BJ (cell line): ENCODE results near the gene PIGQ. TPM values are rescaled to one million over a fixed set of nuclear protein-coding genes. Genes with fewer than 3 reads are reported as not detected.

Experiments used
- CTCF ChIA-PET: fragments of 350-600 bp; formaldehyde crosslinking; extraction: SDS; loops from one replicate; lab custom pipeline; 2021; ENCODE audit warnings: antibody characterized with exemption, inconsistent platforms; lab: Yijun Ruan, JAX
- POLR2A ChIA-PET: fragments of 300-600 bp; sonication (Branson Sonifier 250); formaldehyde crosslinking; extraction: SDS; loops from one replicate; lab custom pipeline; 2021; ENCODE audit warnings: antibody characterized with exemption; lab: Charles Lee
- DNase-seq: peaks from one replicate; pipeline ENCODE4 v3.0.0-alpha.2; 2011; ENCODE audit warnings: low read depth
- H3K27me3 ChIP-seq: 2 replicates; pipeline ENCODE4 v1.6.0; 2011; ENCODE audit warnings: low read length; ENCODE audit not compliant: control insufficient read depth, insufficient read depth
- H3K36me3 ChIP-seq: 2 replicates; pipeline ENCODE4 v1.5.1; 2011; ENCODE audit warnings: low read length; ENCODE audit not compliant: control insufficient read depth, insufficient read depth
- H3K4me3 ChIP-seq: 2 replicates; pipeline ENCODE4 v1.5.1; 2011; ENCODE audit warnings: low read depth, mild to moderate bottlenecking, control low read depth, low read length
- polyA plus RNA-seq: library from polyadenylated mRNA; depleted of rRNA; stranded (reverse); fragments of >200 nt; gene quantifications from 2 replicates; pipeline ENCODE4 v1.2.3, GENCODE V29; 2011
- TF ChIP-seq, protein P1 (sequence below): IDR thresholded peaks from 2 replicates; pipeline ENCODE4 v1.5.1; 2011; ENCODE audit warnings: low read depth, mild to moderate bottlenecking, control low read depth, inconsistent platforms, low read length, moderate library complexity; ENCODE audit not compliant: insufficient read depth

Gene PIGQ
- polyA plus RNA-seq, 1 experiment = 26.6 TPM

DNA sequence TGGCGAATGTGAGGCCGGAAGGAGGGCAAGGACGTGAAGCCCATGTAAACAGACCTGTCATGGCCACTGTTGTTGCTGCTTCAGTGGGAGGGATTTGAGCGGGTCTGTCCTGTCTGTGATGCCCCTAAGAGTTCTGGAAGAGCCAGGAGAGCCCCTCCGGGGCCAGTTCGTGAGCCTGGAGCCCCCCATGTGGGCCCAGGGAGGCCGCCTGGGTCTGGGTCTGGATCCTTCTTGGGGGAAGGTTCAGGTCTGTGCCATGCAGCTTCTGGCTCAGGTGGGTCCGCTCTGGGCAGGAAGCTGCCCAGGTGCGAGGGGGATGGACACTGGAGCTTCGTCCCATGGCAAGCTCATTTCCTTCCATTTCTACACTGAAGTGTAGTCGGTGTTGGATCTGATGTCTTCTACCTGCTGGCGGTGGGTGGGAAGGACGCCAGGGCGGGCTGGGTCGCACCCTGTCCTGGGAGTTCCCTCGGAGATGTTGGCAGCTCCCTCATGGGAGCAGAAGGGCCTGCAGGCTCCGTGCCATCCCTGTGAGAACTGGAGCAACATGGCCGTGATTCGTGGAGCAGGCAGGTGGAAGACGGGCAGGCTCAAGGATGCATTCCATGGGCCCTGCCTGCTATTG lies 49.8 kb downstream of the PIGQ start:
- DNase-seq = no peak
- ChIA-PET POLR2A (no interaction called here), CTCF (no interaction called here)
- Histone ChIP-seq H3K4me3 (no peak overlapping the region), H3K27me3 (no peaks in the 10 kb centered on the region), H3K36me3 (peaks cover 1% of the 10 kb centered on the region; the same call in 1 of the 2 replicates)
- TF ChIP-seq, protein P1, sequence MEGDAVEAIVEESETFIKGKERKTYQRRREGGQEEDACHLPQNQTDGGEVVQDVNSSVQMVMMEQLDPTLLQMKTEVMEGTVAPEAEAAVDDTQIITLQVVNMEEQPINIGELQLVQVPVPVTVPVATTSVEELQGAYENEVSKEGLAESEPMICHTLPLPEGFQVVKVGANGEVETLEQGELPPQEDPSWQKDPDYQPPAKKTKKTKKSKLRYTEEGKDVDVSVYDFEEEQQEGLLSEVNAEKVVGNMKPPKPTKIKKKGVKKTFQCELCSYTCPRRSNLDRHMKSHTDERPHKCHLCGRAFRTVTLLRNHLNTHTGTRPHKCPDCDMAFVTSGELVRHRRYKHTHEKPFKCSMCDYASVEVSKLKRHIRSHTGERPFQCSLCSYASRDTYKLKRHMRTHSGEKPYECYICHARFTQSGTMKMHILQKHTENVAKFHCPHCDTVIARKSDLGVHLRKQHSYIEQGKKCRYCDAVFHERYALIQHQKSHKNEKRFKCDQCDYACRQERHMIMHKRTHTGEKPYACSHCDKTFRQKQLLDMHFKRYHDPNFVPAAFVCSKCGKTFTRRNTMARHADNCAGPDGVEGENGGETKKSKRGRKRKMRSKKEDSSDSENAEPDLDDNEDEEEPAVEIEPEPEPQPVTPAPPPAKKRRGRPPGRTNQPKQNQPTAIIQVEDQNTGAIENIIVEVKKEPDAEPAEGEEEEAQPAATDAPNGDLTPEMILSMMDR = no peak

GRCh38 chr16:620700-621525 lies 51.1 kb downstream of the PIGQ start:
- TF ChIP-seq, protein P1 = no peak
- POLR2A ChIA-PET = no interaction called here
- Histone ChIP-seq H3K27me3 (no peaks in the 10 kb centered on the region), H3K4me3 (no peak overlapping the region), H3K36me3 (peaks cover 1% of the 10 kb centered on the region; the same call in 1 of the 2 replicates)
- DNase-seq = no peak
- CTCF ChIA-PET = interaction anchor here (1.0 to 1.6 kb wide), 2 partner anchors 35 to 74 kb away, joined by 3 read pairs; no protein-coding TSS in a partner anchor

DNA sequence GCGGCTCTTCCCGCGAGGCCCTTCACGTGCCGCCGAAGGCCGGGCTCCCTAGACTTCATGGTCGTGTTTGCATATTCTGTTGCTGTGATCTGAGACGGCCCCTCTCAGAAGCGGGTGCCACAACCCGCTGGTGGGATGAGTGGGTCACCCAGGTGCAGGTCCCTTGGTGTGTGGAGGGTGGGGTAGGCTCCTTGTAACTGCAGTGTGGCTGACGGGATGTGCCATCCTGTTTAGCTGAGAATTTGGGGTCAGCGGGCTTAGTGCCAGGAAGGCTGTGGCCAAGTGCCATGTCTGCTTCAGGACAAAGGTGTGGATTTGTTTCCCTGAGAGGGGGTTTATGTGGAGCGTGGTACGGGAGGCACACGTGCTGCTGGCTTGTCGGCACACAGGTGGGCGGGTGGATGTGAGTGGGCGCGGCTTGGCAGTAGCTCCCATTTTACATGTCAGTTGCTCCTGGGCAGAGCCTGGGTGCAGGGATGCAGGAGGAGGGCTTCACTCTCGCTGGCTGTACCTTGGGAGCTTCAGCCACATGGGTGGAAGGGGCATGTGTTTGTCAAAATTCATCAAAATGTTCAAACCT lies 51.8 kb downstream of the PIGQ start:
- TF ChIP-seq, protein P1 = no peak
- Histone ChIP-seq H3K4me3 (no peak overlapping the region), H3K36me3 (peaks cover 1% of the 10 kb centered on the region; the same call in 1 of the 2 replicates), H3K27me3 (no peaks in the 10 kb centered on the region)
- DNase-seq = no peak
- ChIA-PET CTCF (interaction anchor here (1.0 to 1.7 kb wide), 3 partner anchors 21 to 75 kb away, joined by 3 to 5 read pairs (median 3); no protein-coding TSS in a partner anchor), POLR2A (no interaction called here)

- Histone ChIP-seq H3K4me3 (no peak overlapping the region), H3K27me3 (no peaks in the 10 kb centered on the region), H3K36me3 (peaks cover 3% of the 10 kb centered on the region)
- no peak for DNase-seq
- POLR2A ChIA-PET = no interaction called here
- TF ChIP-seq, protein P1 = no peak
- CTCF ChIA-PET = interaction anchor here (1.7 kb wide), 1 partner anchor 22 kb away, joined by 5 read pairs; no protein-coding TSS in a partner anchor
Measured at GRCh38 chr16:622920-623280, 53.1 kb downstream of the PIGQ start.

DNA sequence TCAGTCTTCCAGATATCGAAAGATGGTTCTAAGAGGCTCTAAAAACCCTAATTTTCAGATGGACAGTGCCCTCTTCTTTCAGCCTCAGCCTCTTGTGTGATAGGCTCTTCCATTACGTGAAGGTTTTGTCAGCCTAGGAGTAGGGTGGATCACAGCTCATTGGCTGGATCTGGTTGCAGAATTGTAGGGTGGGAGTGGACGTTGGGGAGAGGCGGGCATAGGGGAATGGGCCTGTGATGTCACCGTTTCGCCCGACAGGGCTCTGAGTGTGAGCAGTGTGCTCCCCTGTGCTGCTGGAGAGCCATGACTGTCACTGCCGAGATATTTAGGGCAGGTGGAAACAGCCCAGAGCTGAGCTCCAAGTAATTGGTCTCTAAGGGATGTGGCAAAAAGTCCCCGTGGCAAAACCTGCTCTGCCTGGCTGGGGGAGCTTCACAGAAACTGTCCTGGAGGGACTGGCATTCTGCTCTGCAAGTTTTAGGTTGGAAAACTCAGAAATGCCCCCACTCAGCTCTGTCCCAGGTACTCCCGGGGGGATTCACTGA lies 54.8 kb downstream of the PIGQ start:
- no peak for DNase-seq
- TF ChIP-seq, protein P1 = no peak
- CTCF ChIA-PET = no interaction called here

More for the DNA sequence above, 54.8 kb downstream of the PIGQ start:
- Histone ChIP-seq H3K4me3 (no peak overlapping the region), H3K36me3 (peaks cover 5% of the 10 kb centered on the region), H3K27me3 (no peaks in the 10 kb centered on the region)
- POLR2A ChIA-PET = no interaction called here
